ENCODE data around the gene OAS2. TPM values are rescaled to one million over a fixed set of nuclear protein-coding genes. Genes with fewer than 3 reads are reported as not detected.

Gene OAS2, protein sequence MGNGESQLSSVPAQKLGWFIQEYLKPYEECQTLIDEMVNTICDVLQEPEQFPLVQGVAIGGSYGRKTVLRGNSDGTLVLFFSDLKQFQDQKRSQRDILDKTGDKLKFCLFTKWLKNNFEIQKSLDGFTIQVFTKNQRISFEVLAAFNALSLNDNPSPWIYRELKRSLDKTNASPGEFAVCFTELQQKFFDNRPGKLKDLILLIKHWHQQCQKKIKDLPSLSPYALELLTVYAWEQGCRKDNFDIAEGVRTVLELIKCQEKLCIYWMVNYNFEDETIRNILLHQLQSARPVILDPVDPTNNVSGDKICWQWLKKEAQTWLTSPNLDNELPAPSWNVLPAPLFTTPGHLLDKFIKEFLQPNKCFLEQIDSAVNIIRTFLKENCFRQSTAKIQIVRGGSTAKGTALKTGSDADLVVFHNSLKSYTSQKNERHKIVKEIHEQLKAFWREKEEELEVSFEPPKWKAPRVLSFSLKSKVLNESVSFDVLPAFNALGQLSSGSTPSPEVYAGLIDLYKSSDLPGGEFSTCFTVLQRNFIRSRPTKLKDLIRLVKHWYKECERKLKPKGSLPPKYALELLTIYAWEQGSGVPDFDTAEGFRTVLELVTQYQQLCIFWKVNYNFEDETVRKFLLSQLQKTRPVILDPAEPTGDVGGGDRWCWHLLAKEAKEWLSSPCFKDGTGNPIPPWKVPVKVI
- 0.01 and 0.04 TPM in 2 replicates for polyA plus RNA-seq (2013)

DNA sequence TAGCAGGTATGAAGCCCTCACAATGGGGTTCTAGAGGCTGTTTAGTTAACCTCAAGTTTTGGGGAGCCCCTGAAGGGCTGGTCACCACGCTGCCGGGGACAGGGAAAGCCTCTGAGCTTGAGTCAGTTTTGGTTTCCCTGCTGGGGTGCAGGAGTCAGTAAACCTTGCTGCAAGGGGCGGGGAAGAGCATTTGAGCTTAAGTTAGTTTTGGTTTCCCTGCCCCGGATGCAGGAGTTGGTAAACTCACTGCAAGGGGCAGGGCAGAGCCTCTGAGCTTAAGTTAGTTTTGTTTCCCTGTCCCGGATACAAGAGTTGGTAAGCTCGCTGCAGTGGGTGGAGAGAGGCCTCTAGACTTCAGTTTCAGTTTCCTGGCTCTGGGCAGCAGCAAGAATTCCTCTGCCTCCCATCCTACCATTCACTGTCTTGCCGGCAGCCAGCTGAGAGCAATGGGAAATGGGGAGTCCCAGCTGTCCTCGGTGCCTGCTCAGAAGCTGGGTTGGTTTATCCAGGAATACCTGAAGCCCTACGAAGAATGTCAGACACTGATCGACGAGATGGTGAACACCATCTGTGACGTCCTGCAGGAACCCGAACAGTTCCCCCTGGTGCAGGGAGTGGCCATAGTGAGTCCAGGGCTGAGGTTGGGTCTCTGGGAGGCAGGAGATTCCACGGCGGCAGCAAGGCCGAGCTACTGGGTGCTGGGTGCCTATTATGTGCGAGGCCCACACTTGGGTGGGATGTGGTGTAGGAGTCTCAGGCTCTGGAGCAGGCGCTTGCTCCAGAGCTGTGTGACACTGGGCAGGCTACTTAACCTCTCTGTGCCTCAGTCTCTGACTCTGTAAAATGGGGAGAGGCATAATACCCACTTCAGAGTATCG lies at the start of gene OAS2:
Gene OAS2, plus strand, starts transcription at position 357 of the 878 bp plus-strand sequence. Its CDS starts 90 bp downstream, at position 447.
- Histone ChIP-seq H3K14ac (ENCODE audit: low read length) (no peak within 1 kb of the TSS), H3K9me3 (ENCODE audit: insufficient read depth, low read depth, low read length) (no peaks in the 10 kb centered on the region), H2BK12ac (ENCODE audit: low read length) (no peak within 1 kb of the TSS), H3K9ac (ENCODE audit: low read length) (no peak within 1 kb of the TSS), H2BK120ac (ENCODE audit: insufficient read depth, low read length, poor library complexity) (no peak within 1 kb of the TSS), H2AFZ (ENCODE audit: insufficient read depth, low read length, poor library complexity) (no peak within 1 kb of the TSS), H3K4me3 (ENCODE audit: low read depth, low read length) (no peak within 1 kb of the TSS), H3K23ac (ENCODE audit: low read length) (no peak within 1 kb of the TSS), H3K4me1 (ENCODE audit: control insufficient read depth in 1 of 2, insufficient read depth in 2 of 2, low read length in 2 of 2) (no peaks in the 10 kb centered on the region), H4K12ac (ENCODE audit: low read depth, low read length) (no peak within 1 kb of the TSS), H3K4ac (ENCODE audit: low read depth, low read length) (no peak within 1 kb of the TSS), H4K91ac (ENCODE audit: low read depth, low read length) (no peak within 1 kb of the TSS), H3K79me1 (ENCODE audit: low read length) (no peaks in the 10 kb centered on the region), H3K27ac (ENCODE audit: low read depth, low read length) (no peak within 1 kb of the TSS), H4K8ac (ENCODE audit: low read depth, low read length) (no peak within 1 kb of the TSS), H2AK5ac (ENCODE audit: low read length) (no peak within 1 kb of the TSS), H3K36me3 (ENCODE audit: control insufficient read depth in 1 of 2, insufficient read depth in 2 of 2, low read length in 2 of 2) (no peaks in the 10 kb centered on the region), H3K18ac (ENCODE audit: low read length) (no peak within 1 kb of the TSS), H2BK5ac (ENCODE audit: low read depth, low read length, poor library complexity) (no peak within 1 kb of the TSS), H3K4me2 (ENCODE audit: low read length) (no peak within 1 kb of the TSS), H3K79me2 (ENCODE audit: control insufficient read depth, insufficient read depth, low read length, poor library complexity) (no peaks in the 10 kb centered on the region), H3K27me3 (ENCODE audit: insufficient read depth, low read length) (no peaks in the 10 kb centered on the region)
- no CpG with 5 or more reads among the region's 19 CpGs for WGBS (ENCODE audit: extremely low coverage, insufficient coverage, insufficient read length)
- DNase-seq, result peak; percentile 16 to 53

DNA sequence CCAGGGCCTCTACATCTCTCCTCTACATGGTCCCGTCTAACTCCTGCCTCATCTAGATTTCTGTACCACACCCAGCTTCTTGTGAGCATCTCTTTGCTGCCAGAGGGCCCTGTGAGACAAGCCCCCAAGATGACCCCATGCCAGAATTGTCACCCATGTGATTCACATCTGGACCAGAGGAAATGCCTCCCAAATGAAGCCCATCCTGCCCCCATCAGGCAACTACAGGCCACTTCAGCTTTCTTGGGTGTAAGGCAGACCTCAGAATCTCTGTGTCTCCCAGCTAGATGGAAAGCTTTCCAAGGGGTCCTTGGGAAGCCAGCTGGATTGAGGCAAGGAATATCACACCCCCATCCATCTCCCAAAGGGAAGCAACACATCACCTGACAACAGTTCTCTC lies 49.3 kb upstream of the OAS2 start:
- WGBS (ENCODE audit: extremely low coverage, insufficient coverage, insufficient read length), result no CpG with 5 or more reads among the region's 1 CpG
- no peak overlapping the region for H3K18ac ChIP-seq (ENCODE audit: low read length)
- no peak overlapping the region for H2BK120ac ChIP-seq (ENCODE audit: insufficient read depth, low read length, poor library complexity)

DNA sequence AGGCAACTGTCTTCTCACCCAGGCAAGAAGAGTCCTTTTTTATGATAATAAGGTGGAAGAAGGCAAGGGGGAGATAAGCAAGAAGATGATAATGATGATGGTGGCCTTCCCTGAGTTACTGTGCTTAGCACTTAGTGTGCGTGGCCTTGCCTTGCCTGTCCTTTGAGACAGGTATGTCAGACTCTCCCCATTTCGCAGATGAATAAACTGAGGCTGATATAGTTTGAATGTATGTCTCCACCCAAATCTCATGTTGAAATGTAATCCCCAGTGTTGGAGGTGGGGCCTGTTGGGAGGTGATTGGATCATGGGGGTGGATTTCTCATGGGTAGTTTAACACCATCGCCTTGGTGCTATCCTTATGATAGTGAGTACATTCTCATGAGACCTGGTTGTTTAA lies 48.6 kb upstream of the OAS2 start:
- Histone ChIP-seq H2AFZ (ENCODE audit: insufficient read depth, low read length, poor library complexity) (no peak overlapping the region), H4K8ac (ENCODE audit: low read depth, low read length) (no peak overlapping the region), H3K4ac (ENCODE audit: low read depth, low read length) (no peak overlapping the region), H3K27me3 (ENCODE audit: insufficient read depth, low read length) (no peaks in the 10 kb centered on the region), H3K79me2 (ENCODE audit: control insufficient read depth, insufficient read depth, low read length, poor library complexity) (no peaks in the 10 kb centered on the region), H3K4me1 (ENCODE audit: control insufficient read depth in 1 of 2, insufficient read depth in 2 of 2, low read length in 2 of 2) (no peaks in the 10 kb centered on the region), H3K23ac (ENCODE audit: low read length) (peak overlapping the region; percentile 52), H2BK5ac (ENCODE audit: low read depth, low read length, poor library complexity) (no peak overlapping the region), H3K79me1 (ENCODE audit: low read length) (no peaks in the 10 kb centered on the region), H3K14ac (ENCODE audit: low read length) (no peak overlapping the region), H3K4me3 (ENCODE audit: low read depth, low read length) (no peak overlapping the region), H2BK12ac (ENCODE audit: low read length) (no peak overlapping the region), H4K12ac (ENCODE audit: low read depth, low read length) (no peak overlapping the region), H3K4me2 (ENCODE audit: low read length) (no peak overlapping the region), H2AK5ac (ENCODE audit: low read length) (no peak overlapping the region), H3K9ac (ENCODE audit: low read length) (no peak overlapping the region), H3K27ac (ENCODE audit: low read depth, low read length) (no peak overlapping the region), H3K9me3 (ENCODE audit: insufficient read depth, low read depth, low read length) (peaks cover 7% of the 10 kb centered on the region), H2BK120ac (ENCODE audit: insufficient read depth, low read length, poor library complexity) (no peak overlapping the region), H3K18ac (ENCODE audit: low read length) (no peak overlapping the region), H4K91ac (ENCODE audit: low read depth, low read length) (no peak overlapping the region), H3K36me3 (ENCODE audit: control insufficient read depth in 1 of 2, insufficient read depth in 2 of 2, low read length in 2 of 2) (peaks cover 0 to 3% of the 10 kb centered on the region in 2 experiments)
- WGBS (ENCODE audit: extremely low coverage, insufficient coverage, insufficient read length), result no CpG with 5 or more reads among the region's 3 CpGs
- DNase-seq, result no peak

More for the DNA sequence above, 49.3 kb upstream of the OAS2 start:
- H3K79me2 ChIP-seq (ENCODE audit: control insufficient read depth, insufficient read depth, low read length, poor library complexity), result no peaks in the 10 kb centered on the region
- no peak overlapping the region for H3K4ac ChIP-seq (ENCODE audit: low read depth, low read length)
- no peak overlapping the region for H2BK5ac ChIP-seq (ENCODE audit: low read depth, low read length, poor library complexity)
- no peak overlapping the region for H4K12ac ChIP-seq (ENCODE audit: low read depth, low read length)
- no peak overlapping the region for H3K14ac ChIP-seq (ENCODE audit: low read length)
- no peaks in the 10 kb centered on the region for H3K79me1 ChIP-seq (ENCODE audit: low read length)
- no peak overlapping the region for H3K23ac ChIP-seq (ENCODE audit: low read length)
- no peak overlapping the region for H3K27ac ChIP-seq (ENCODE audit: low read depth, low read length)
- no peak for DNase-seq
- H3K36me3 ChIP-seq (ENCODE audit: control insufficient read depth in 1 of 2, insufficient read depth in 2 of 2, low read length in 2 of 2), result peaks cover 0 to 3% of the 10 kb centered on the region in 2 experiments
- H3K27me3 ChIP-seq (ENCODE audit: insufficient read depth, low read length), result no peaks in the 10 kb centered on the region
- H2BK12ac ChIP-seq (ENCODE audit: low read length), result no peak overlapping the region
- H4K8ac ChIP-seq (ENCODE audit: low read depth, low read length), result no peak overlapping the region
- no peak overlapping the region for H3K9ac ChIP-seq (ENCODE audit: low read length)
- no peak overlapping the region for H3K4me3 ChIP-seq (ENCODE audit: low read depth, low read length)
- no peak overlapping the region for H2AK5ac ChIP-seq (ENCODE audit: low read length)
- H3K4me1 ChIP-seq (ENCODE audit: control insufficient read depth in 1 of 2, insufficient read depth in 2 of 2, low read length in 2 of 2), result no peaks in the 10 kb centered on the region
- no peak overlapping the region for H3K4me2 ChIP-seq (ENCODE audit: low read length)
- H2AFZ ChIP-seq (ENCODE audit: insufficient read depth, low read length, poor library complexity), result no peak overlapping the region
- H4K91ac ChIP-seq (ENCODE audit: low read depth, low read length), result no peak overlapping the region
- H3K9me3 ChIP-seq (ENCODE audit: insufficient read depth, low read depth, low read length), result peaks cover 7% of the 10 kb centered on the region

DNA sequence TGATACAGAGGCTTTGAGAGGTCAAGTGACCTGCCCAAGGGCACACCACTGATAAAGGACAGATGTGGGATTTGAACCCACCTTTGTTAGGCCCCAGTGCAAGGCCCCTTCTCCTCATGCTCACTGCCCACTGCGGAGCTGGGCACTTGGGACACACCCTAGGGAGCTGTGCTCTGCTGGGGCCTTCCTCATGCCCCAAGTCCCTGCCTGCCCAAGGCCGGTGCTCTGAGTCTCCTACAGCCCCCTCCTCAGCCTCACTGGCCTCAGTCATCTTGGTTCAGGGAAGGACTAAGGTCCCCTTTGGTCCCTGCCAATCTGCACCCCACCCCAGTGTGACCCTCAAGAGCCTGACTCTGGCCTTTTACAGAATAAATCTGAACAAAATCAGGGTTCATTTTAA lies 48.0 kb upstream of the OAS2 start:
- Histone ChIP-seq H2AK5ac (ENCODE audit: low read length) (no peak overlapping the region), H2AFZ (ENCODE audit: insufficient read depth, low read length, poor library complexity) (no peak overlapping the region), H3K79me2 (ENCODE audit: control insufficient read depth, insufficient read depth, low read length, poor library complexity) (no peaks in the 10 kb centered on the region), H3K18ac (ENCODE audit: low read length) (no peak overlapping the region), H4K91ac (ENCODE audit: low read depth, low read length) (no peak overlapping the region), H3K4ac (ENCODE audit: low read depth, low read length) (no peak overlapping the region), H3K4me2 (ENCODE audit: low read length) (no peak overlapping the region), H3K4me1 (ENCODE audit: control insufficient read depth in 1 of 2, insufficient read depth in 2 of 2, low read length in 2 of 2) (no peaks in the 10 kb centered on the region), H3K9me3 (ENCODE audit: insufficient read depth, low read depth, low read length) (peaks cover 3% of the 10 kb centered on the region), H3K36me3 (ENCODE audit: control insufficient read depth in 1 of 2, insufficient read depth in 2 of 2, low read length in 2 of 2) (peaks cover 0 to 3% of the 10 kb centered on the region in 2 experiments), H2BK12ac (ENCODE audit: low read length) (no peak overlapping the region), H3K27me3 (ENCODE audit: insufficient read depth, low read length) (no peaks in the 10 kb centered on the region), H3K27ac (ENCODE audit: low read depth, low read length) (no peak overlapping the region), H3K4me3 (ENCODE audit: low read depth, low read length) (no peak overlapping the region), H3K79me1 (ENCODE audit: low read length) (no peaks in the 10 kb centered on the region), H4K12ac (ENCODE audit: low read depth, low read length) (no peak overlapping the region), H3K9ac (ENCODE audit: low read length) (no peak overlapping the region), H2BK120ac (ENCODE audit: insufficient read depth, low read length, poor library complexity) (no peak overlapping the region), H3K23ac (ENCODE audit: low read length) (no peak overlapping the region), H4K8ac (ENCODE audit: low read depth, low read length) (no peak overlapping the region), H2BK5ac (ENCODE audit: low read depth, low read length, poor library complexity) (no peak overlapping the region), H3K14ac (ENCODE audit: low read length) (no peak overlapping the region)
- WGBS (ENCODE audit: extremely low coverage, insufficient coverage, insufficient read length), result no CpG with 5 or more reads among the region's 2 CpGs
- DNase-seq, result no peak

All from trophoblast cell (in vitro differentiated cells and primary cell).